Measurements from ENCODE around the gene SYT6.

- TF ChIP-seq CTCF (IDR thresholded peaks at IDR 0.05) (no peak), POLR2A (IDR thresholded peaks at IDR 0.05) (no peak)
Measured at GRCh38 chr1:114173680-114174079, 20.0 kb upstream of the SYT6 start.

Measured in thyroid gland (tissue), 4 donors.